WTC11 (cell line): Measurements from ENCODE around the gene OTC. TPM values are rescaled to one million over a fixed set of nuclear protein-coding genes. Genes with fewer than 3 reads are reported as not detected.

Experiments
- ATAC-seq: fragments of 200-7000 bp; cut with Tn5 transposase; 2 replicates; pipeline ENCODE4 v1.10.0; 2021; ENCODE audit warnings: mild to moderate bottlenecking, moderate library complexity
- CTCF ChIA-PET: fragments of 300-600 bp; sonication (Branson Sonifier 250); formaldehyde crosslinking; loops from one replicate; lab custom pipeline; 2021; ENCODE audit warnings: antibody characterized with exemption; lab: Charles Lee
- POLR2A ChIA-PET: fragments of 350-600 bp; sonication (Branson Sonifier 250); formaldehyde crosslinking; loops from one replicate; lab custom pipeline; 2021; ENCODE audit warnings: antibody characterized with exemption; lab: Charles Lee
- DNase-seq: peaks from one replicate; pipeline ENCODE4 v3.0.0; 2021; ENCODE audit warnings: low spot score
- H3K27ac Mint-ChIP-seq: 2 replicates; pipeline ENCODE4 v1.8.0; 2021; ENCODE audit warnings: mixed read lengths
- H3K27me3 Mint-ChIP-seq: 2 replicates; pipeline ENCODE4 v1.8.0; 2021; ENCODE audit warnings: low read depth, mild to moderate bottlenecking, moderate library complexity, mixed read lengths
- H3K36me3 Mint-ChIP-seq: 2 replicates; pipeline ENCODE4 v1.8.0; 2021; ENCODE audit warnings: mixed read lengths
- H3K4me1 Mint-ChIP-seq: 2 replicates; pipeline ENCODE4 v1.8.0; 2022; ENCODE audit warnings: mixed read lengths
- H3K4me3 Mint-ChIP-seq: 2 replicates; pipeline ENCODE4 v1.8.0; 2021; ENCODE audit warnings: mild to moderate bottlenecking, moderate library complexity, mixed read lengths
- H3K9me3 Mint-ChIP-seq: 2 replicates; pipeline ENCODE4 v1.8.0; 2021; ENCODE audit warnings: mixed read lengths
- CREM ChIP-seq: sonication (generic); formaldehyde crosslinking; IDR thresholded peaks from 2 replicates; pipeline ENCODE4 v1.8.1; 2022; ENCODE audit warnings: mild to moderate bottlenecking, missing genetic modification reagents, moderate library complexity
- ELF4 ChIP-seq: sonication (generic); formaldehyde crosslinking; IDR thresholded peaks from 2 replicates; pipeline ENCODE4 v1.8.1; 2022; ENCODE audit warnings: low read depth, mild to moderate bottlenecking, moderate library complexity, missing genetic modification reagents
- GABPB1 ChIP-seq: sonication (generic); formaldehyde crosslinking; IDR thresholded peaks from 2 replicates; pipeline ENCODE4 v1.8.1; 2023; ENCODE audit warnings: mild to moderate bottlenecking, missing genetic modification reagents
- IRF2 ChIP-seq: sonication (generic); formaldehyde crosslinking; IDR thresholded peaks from 2 replicates; pipeline ENCODE4 v1.8.0; 2022; ENCODE audit warnings: low read depth, missing genetic modification reagents, borderline replicate concordance
- MYBL2 ChIP-seq: sonication (generic); formaldehyde crosslinking; IDR thresholded peaks from 2 replicates; pipeline ENCODE4 v1.8.1; 2023; ENCODE audit warnings: mild to moderate bottlenecking, moderate library complexity, missing genetic modification reagents
- NR3C1 ChIP-seq: sonication (generic); formaldehyde crosslinking; conservative IDR thresholded peaks from 2 replicates; pipeline ENCODE4 v1.8.1; 2023; ENCODE audit warnings: low read depth, mild to moderate bottlenecking, missing genetic modification reagents
- RELA ChIP-seq: sonication (generic); formaldehyde crosslinking; IDR thresholded peaks from 2 replicates; pipeline ENCODE4 v1.8.1; 2022; ENCODE audit warnings: missing genetic modification reagents, mild to moderate bottlenecking, borderline replicate concordance
- RORB ChIP-seq: fragments of 250-450 bp; sonication (Bioruptor Pico); IDR thresholded peaks from 2 replicates; pipeline ENCODE4 v1.9.0; 2021; ENCODE audit warnings: mild to moderate bottlenecking
- TEAD1 ChIP-seq: sonication (generic); formaldehyde crosslinking; IDR thresholded peaks from 2 replicates; pipeline ENCODE4 v1.8.0; 2022; ENCODE audit warnings: mild to moderate bottlenecking, missing genetic modification reagents
- TEAD4 ChIP-seq: sonication (generic); formaldehyde crosslinking; IDR thresholded peaks from 2 replicates; pipeline ENCODE4 v1.8.0; 2022; ENCODE audit warnings: mild to moderate bottlenecking, missing genetic modification reagents
- ZNF121 ChIP-seq: sonication (generic); formaldehyde crosslinking; IDR thresholded peaks from 2 replicates; pipeline ENCODE4 v1.8.0; 2023; ENCODE audit warnings: missing genetic modification reagents
- ZNF263 ChIP-seq: sonication (generic); formaldehyde crosslinking; IDR thresholded peaks from 2 replicates; pipeline ENCODE4 v1.8.1; 2022; ENCODE audit warnings: low read depth, mild to moderate bottlenecking, moderate library complexity, missing genetic modification reagents
- total RNA-seq: library from RNA; stranded (reverse); gene quantifications from 3 replicates; pipeline ENCODE4 v1.2.3, GENCODE V29; 2021
- TF ChIP-seq, protein P1 (sequence below): sonication (generic); formaldehyde crosslinking; IDR thresholded peaks from 2 replicates; pipeline ENCODE4 v1.8.1; 2023; ENCODE audit warnings: mild to moderate bottlenecking, missing genetic modification reagents
- TF ChIP-seq, protein P2 (sequence below): sonication (generic); formaldehyde crosslinking; IDR thresholded peaks from 2 replicates; pipeline ENCODE4 v1.8.1; 2022; ENCODE audit warnings: mild to moderate bottlenecking, missing genetic modification reagents, moderate library complexity, borderline replicate concordance
- TF ChIP-seq, protein P3 (sequence below): fragments of 250-450 bp; sonication (Bioruptor Pico); IDR thresholded peaks from 2 replicates; pipeline ENCODE4 v1.9.0; 2021; ENCODE audit warnings: mild to moderate bottlenecking
- TF ChIP-seq, protein P4 (sequence below): sonication (generic); formaldehyde crosslinking; IDR thresholded peaks from 2 replicates; pipeline ENCODE4 v1.8.1; 2022; ENCODE audit warnings: low read depth, mild to moderate bottlenecking, moderate library complexity, missing genetic modification reagents, borderline replicate concordance
- TF ChIP-seq, protein P5 (sequence below): sonication (generic); formaldehyde crosslinking; IDR thresholded peaks from 2 replicates; pipeline ENCODE4 v1.8.1; 2023; ENCODE audit warnings: mild to moderate bottlenecking, missing genetic modification reagents, moderate library complexity
- TF ChIP-seq, protein P6 (sequence below): fragments of 250-450 bp; sonication (Bioruptor Pico); conservative IDR thresholded peaks from 2 replicates; pipeline ENCODE4 v1.9.0; 2021; ENCODE audit warnings: mild to moderate bottlenecking
- TF ChIP-seq, protein P7 (sequence below): sonication (generic); formaldehyde crosslinking; IDR thresholded peaks from 2 replicates; pipeline ENCODE4 v1.8.1; 2023; ENCODE audit warnings: mild to moderate bottlenecking, moderate library complexity, missing genetic modification reagents

The OTC gene
- total RNA-seq, 1 experiment from 2014 or later, result not detected

DNA sequence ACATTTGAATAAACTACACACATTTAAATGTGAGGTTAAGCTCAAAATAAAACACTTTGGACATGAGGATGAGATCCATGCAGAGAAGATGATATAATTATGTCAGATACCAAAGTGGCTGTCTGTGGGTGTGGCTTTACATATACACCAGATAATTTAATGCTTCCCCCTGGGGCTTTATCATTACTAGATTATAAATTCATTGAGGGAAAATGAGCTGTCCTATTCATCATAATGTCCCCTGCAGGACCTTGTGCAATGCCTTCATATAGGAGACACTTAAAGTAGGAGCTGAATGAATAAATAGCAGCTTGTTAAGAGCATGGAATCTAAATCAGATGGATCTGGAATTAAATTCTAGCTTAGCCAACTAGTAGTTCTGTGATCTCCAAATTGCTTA, 49.7 kb downstream of the OTC start (continued):
- TF ChIP-seq, protein P1, sequence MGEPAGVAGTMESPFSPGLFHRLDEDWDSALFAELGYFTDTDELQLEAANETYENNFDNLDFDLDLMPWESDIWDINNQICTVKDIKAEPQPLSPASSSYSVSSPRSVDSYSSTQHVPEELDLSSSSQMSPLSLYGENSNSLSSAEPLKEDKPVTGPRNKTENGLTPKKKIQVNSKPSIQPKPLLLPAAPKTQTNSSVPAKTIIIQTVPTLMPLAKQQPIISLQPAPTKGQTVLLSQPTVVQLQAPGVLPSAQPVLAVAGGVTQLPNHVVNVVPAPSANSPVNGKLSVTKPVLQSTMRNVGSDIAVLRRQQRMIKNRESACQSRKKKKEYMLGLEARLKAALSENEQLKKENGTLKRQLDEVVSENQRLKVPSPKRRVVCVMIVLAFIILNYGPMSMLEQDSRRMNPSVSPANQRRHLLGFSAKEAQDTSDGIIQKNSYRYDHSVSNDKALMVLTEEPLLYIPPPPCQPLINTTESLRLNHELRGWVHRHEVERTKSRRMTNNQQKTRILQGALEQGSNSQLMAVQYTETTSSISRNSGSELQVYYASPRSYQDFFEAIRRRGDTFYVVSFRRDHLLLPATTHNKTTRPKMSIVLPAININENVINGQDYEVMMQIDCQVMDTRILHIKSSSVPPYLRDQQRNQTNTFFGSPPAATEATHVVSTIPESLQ (CRISPR knock-in tag), result no peak
- no peak for TF ChIP-seq CREM
- TF ChIP-seq, protein P2, sequence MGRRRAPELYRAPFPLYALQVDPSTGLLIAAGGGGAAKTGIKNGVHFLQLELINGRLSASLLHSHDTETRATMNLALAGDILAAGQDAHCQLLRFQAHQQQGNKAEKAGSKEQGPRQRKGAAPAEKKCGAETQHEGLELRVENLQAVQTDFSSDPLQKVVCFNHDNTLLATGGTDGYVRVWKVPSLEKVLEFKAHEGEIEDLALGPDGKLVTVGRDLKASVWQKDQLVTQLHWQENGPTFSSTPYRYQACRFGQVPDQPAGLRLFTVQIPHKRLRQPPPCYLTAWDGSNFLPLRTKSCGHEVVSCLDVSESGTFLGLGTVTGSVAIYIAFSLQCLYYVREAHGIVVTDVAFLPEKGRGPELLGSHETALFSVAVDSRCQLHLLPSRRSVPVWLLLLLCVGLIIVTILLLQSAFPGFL (CRISPR knock-in tag), result no peak
- TF ChIP-seq ZNF121 (CRISPR knock-in tag), result no peak
- TF ChIP-seq TEAD4 (CRISPR knock-in tag), result no peak
- TF ChIP-seq NR3C1 (CRISPR knock-in tag), result no peak

DNA sequence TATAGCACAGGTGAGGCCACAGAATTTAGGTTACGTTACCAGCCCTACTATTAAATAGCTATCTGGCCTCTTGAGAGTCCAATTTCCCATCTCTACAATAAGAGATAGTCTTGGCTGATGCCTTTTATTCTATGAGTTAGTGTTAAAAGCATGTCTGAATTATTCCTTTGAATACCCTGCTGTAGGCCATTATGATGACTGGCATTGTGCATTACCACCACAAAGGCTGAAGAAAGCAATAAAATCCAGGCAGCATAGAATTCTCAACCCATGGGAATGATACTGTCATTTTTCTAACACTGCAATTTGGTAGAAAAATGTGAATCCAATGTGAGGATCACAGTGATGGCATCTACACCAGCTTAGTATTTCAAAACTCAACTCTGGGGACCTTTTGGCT, 51.4 kb downstream of the OTC start:
- Mint-ChIP-seq H3K27ac (no peak overlapping the region), H3K9me3 (no peaks in the 10 kb centered on the region), H3K4me3 (no peak overlapping the region), H3K36me3 (no peaks in the 10 kb centered on the region), H3K27me3 (no peaks in the 10 kb centered on the region), H3K4me1 (peaks cover 32% of the 10 kb centered on the region)
- DNase-seq, result no peak
- CTCF ChIA-PET, result no interaction called here
- no peak for ATAC-seq
- POLR2A ChIA-PET, result no interaction called here
- TF ChIP-seq MYBL2 (CRISPR knock-in tag) (no peak), RELA (no peak), ELF4 (CRISPR knock-in tag) (no peak), ZNF263 (CRISPR knock-in tag) (no peak)
- TF ChIP-seq, protein P3, sequence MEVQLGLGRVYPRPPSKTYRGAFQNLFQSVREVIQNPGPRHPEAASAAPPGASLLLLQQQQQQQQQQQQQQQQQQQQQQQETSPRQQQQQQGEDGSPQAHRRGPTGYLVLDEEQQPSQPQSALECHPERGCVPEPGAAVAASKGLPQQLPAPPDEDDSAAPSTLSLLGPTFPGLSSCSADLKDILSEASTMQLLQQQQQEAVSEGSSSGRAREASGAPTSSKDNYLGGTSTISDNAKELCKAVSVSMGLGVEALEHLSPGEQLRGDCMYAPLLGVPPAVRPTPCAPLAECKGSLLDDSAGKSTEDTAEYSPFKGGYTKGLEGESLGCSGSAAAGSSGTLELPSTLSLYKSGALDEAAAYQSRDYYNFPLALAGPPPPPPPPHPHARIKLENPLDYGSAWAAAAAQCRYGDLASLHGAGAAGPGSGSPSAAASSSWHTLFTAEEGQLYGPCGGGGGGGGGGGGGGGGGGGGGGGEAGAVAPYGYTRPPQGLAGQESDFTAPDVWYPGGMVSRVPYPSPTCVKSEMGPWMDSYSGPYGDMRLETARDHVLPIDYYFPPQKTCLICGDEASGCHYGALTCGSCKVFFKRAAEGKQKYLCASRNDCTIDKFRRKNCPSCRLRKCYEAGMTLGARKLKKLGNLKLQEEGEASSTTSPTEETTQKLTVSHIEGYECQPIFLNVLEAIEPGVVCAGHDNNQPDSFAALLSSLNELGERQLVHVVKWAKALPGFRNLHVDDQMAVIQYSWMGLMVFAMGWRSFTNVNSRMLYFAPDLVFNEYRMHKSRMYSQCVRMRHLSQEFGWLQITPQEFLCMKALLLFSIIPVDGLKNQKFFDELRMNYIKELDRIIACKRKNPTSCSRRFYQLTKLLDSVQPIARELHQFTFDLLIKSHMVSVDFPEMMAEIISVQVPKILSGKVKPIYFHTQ (CRISPR knock-in tag), result no peak

DNA sequence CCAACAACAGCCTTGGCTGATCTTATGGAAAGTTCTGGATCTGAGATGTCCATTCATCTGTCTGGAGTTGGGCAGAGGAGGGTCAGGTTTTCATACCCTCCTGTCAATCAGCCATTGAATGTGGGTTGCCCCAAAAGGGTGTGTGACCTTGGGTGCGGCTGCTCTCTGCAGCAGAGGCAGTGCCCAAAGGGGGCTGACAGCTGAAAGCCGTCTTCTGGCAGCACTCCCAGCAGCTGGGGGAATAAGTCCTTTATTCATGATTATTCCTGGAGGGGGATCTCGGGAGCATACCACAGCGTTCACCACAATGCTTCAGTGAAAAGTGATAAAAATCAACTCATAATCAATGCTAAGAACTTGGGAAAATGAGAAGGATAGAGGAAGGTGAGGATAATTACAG, 54.7 kb downstream of the OTC start:
- ATAC-seq (no peak), DNase-seq (no peak)
- POLR2A ChIA-PET, result no interaction called here
- H3K27me3 Mint-ChIP-seq, result no peaks in the 10 kb centered on the region
- CTCF ChIA-PET, result no interaction called here
- H3K27ac Mint-ChIP-seq, result no peak overlapping the region
- peaks cover 32% of the 10 kb centered on the region for H3K4me1 Mint-ChIP-seq
- no peak overlapping the region for H3K4me3 Mint-ChIP-seq
- no peaks in the 10 kb centered on the region for H3K9me3 Mint-ChIP-seq
- H3K36me3 Mint-ChIP-seq, result no peaks in the 10 kb centered on the region
- TF ChIP-seq, protein P4, sequence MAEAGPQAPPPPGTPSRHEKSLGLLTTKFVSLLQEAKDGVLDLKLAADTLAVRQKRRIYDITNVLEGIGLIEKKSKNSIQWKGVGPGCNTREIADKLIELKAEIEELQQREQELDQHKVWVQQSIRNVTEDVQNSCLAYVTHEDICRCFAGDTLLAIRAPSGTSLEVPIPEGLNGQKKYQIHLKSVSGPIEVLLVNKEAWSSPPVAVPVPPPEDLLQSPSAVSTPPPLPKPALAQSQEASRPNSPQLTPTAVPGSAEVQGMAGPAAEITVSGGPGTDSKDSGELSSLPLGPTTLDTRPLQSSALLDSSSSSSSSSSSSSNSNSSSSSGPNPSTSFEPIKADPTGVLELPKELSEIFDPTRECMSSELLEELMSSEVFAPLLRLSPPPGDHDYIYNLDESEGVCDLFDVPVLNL (CRISPR knock-in tag), result no peak
- TF ChIP-seq TEAD1 (CRISPR knock-in tag), result no peak
- TF ChIP-seq MYBL2 (CRISPR knock-in tag), result no peak
- no peak for TF ChIP-seq GABPB1
- no peak for TF ChIP-seq IRF2 (CRISPR knock-in tag)
- TF ChIP-seq RORB, result no peak
- TF ChIP-seq, protein P5, sequence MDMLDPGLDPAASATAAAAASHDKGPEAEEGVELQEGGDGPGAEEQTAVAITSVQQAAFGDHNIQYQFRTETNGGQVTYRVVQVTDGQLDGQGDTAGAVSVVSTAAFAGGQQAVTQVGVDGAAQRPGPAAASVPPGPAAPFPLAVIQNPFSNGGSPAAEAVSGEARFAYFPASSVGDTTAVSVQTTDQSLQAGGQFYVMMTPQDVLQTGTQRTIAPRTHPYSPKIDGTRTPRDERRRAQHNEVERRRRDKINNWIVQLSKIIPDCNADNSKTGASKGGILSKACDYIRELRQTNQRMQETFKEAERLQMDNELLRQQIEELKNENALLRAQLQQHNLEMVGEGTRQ (CRISPR knock-in tag), result no peak
- TF ChIP-seq, protein P6, sequence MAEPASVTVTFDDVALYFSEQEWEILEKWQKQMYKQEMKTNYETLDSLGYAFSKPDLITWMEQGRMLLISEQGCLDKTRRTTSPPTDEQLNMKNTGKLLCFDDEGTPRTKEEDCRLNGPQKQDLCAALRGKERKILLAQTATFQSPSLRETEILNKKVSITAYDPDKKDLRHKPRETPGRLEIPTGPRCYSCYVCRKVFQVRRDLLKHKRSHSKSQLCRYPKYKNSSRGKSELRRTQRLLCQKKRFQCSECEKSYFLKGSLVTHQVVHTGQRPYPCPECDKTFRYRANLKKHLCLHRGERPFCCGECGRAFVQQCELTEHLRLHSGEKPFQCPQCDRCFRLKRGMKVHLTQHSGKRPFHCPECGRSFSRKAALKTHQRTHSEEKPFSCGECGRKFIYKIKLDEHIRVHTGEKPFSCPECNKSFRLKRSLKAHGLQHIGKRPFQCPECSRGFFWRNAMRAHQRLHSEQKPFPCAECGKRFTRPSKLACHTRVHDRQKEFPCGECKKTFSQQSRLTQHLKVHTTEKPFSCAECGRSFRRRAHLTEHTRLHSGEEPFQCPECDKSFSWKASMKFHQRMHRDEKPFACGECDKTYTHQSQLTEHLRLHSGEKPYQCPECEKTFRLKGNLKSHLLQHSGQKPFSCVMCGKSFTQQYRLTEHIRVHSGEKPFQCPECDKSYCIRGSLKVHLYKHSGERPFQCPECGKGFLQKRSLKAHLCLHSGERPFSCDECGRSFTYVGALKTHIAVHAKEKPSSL, result no peak
- TF ChIP-seq, protein P1 (CRISPR knock-in tag), result no peak
- TF ChIP-seq, protein P7, sequence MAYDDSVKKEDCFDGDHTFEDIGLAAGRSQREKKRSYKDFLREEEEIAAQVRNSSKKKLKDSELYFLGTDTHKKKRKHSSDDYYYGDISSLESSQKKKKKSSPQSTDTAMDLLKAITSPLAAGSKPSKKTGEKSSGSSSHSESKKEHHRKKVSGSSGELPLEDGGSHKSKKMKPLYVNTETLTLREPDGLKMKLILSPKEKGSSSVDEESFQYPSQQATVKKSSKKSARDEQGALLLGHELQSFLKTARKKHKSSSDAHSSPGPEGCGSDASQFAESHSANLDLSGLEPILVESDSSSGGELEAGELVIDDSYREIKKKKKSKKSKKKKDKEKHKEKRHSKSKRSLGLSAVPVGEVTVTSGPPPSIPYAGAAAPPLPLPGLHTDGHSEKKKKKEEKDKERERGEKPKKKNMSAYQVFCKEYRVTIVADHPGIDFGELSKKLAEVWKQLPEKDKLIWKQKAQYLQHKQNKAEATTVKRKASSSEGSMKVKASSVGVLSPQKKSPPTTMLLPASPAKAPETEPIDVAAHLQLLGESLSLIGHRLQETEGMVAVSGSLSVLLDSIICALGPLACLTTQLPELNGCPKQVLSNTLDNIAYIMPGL (CRISPR knock-in tag), result no peak
- no peak for TF ChIP-seq NR3C1 (CRISPR knock-in tag)
